ENCODE measurements around the gene PEX7. TPM values are rescaled to one million over a fixed set of nuclear protein-coding genes. Genes with fewer than 3 reads are reported as not detected.

The PEX7 gene
- total and polyA plus RNA-seq, 10 of the 15 experiments (the other 5 are each of a cell fraction or from before 2014, with no cell fraction given) = 0.58 to 12.4 (median 8.8) TPM

DNA sequence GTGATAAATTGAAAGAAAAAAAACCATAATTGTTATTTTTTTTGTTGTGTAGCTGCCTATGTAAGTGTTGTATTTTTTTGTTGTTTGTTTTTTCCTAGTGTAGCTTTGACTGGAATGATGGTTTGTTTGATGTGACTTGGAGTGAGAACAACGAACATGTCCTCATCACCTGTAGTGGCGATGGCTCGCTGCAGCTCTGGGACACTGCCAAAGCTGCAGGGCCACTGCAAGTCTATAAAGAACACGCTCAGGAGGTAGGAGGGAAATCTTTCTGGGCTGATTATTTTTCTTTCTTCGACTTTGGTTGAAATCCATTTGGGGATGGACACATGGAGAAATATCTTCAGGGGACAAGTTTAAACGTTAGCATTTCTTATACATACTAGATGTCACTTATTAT is 3.8 kb downstream of the PEX7 start:
- Histone ChIP-seq H3K79me2 (ENCODE audit: control insufficient read depth, insufficient read depth, low read length) (peaks cover 5% of the 10 kb centered on the region), H2AFZ (ENCODE audit: control insufficient read depth, low read depth, low read length) (no peak overlapping the region), H3K4me1 (ENCODE audit: control insufficient read depth, insufficient read depth, low read length) (no peaks in the 10 kb centered on the region), H3K4me2 (ENCODE audit: control insufficient read depth, insufficient read depth) (no peak overlapping the region), H3K36me3 (ENCODE audit: control insufficient read depth in 2 of 2, insufficient read depth in 2 of 2, low read length in 1 of 2) (no peaks in the 10 kb centered on the region), H4K20me1 (ENCODE audit: control insufficient read depth, insufficient read depth) (no peaks in the 10 kb centered on the region), H3K4me3 (no peak overlapping the region), H3K9me3 (replicated peaks; ENCODE audit: control insufficient read depth, insufficient read depth, low read length) (peaks cover 2% of the 10 kb centered on the region), H3K9ac (ENCODE audit: control insufficient read depth, insufficient read depth, low read length) (no peak overlapping the region), H3K27ac (ENCODE audit: control insufficient read depth, insufficient read depth) (no peak overlapping the region), H3K27me3 (replicated peaks in 1 of 2; ENCODE audit: control insufficient read depth in 2 of 2, insufficient read depth in 2 of 2, low read length in 1 of 2) (no peaks in the 10 kb centered on the region)
- in situ Hi-C loops (cut with MboI) = no loop called here
- RAD21 ChIA-PET (ENCODE audit: unreplicated experiment) = no interaction called here
- DNase-seq (ENCODE audit: low read depth, low spot score) = no peak
- POLR2A ChIA-PET = no interaction called here
- no TSS peak for BruUV-seq (replicated peaks)
- no peak for FAIRE-seq
- ATAC-seq = no peak
- CTCF ChIA-PET = interaction anchor here (1.2 kb wide), 1 partner anchor 1290 kb away, joined by 3 read pairs; no protein-coding TSS in a partner anchor
- intact Hi-C loops (cut with micrococcal nuclease; ENCODE audit: unreplicated experiment) = no loop called here
- SMC1A ChIA-PET (ENCODE audit: uncharacterized antibody, unreplicated experiment) = interaction anchor here (1.2 to 1.4 kb wide), 2 partner anchors 40 to 182 kb away, joined by 3 to 5 read pairs; no protein-coding TSS in a partner anchor
- WGBS (ENCODE audit: insufficient coverage, insufficient replicate concordance, low lambda C conversion rate, missing lambda C conversion rate) = 95% methylated on average over 6 of the region's 6 CpGs
- TF ChIP-seq TARDBP (IDR thresholded peaks at IDR 0.05; ENCODE audit: borderline replicate concordance) (no peak), RB1 (IDR thresholded peaks at IDR 0.05; ENCODE audit: borderline replicate concordance) (no peak), CREB1 (IDR thresholded peaks at IDR 0.05; ENCODE audit: low read depth) (no peak), FOXM1 (IDR thresholded peaks at IDR 0.05; ENCODE audit: low read depth, low read length) (no peak), EGR1 (IDR thresholded peaks at IDR 0.05; ENCODE audit: borderline replicate concordance in 1 of 2, low read depth in 2 of 2, low read length in 2 of 2) (no peak), JUNB (IDR thresholded peaks at IDR 0.05) (no peak)
- TF ChIP-seq, protein P1, sequence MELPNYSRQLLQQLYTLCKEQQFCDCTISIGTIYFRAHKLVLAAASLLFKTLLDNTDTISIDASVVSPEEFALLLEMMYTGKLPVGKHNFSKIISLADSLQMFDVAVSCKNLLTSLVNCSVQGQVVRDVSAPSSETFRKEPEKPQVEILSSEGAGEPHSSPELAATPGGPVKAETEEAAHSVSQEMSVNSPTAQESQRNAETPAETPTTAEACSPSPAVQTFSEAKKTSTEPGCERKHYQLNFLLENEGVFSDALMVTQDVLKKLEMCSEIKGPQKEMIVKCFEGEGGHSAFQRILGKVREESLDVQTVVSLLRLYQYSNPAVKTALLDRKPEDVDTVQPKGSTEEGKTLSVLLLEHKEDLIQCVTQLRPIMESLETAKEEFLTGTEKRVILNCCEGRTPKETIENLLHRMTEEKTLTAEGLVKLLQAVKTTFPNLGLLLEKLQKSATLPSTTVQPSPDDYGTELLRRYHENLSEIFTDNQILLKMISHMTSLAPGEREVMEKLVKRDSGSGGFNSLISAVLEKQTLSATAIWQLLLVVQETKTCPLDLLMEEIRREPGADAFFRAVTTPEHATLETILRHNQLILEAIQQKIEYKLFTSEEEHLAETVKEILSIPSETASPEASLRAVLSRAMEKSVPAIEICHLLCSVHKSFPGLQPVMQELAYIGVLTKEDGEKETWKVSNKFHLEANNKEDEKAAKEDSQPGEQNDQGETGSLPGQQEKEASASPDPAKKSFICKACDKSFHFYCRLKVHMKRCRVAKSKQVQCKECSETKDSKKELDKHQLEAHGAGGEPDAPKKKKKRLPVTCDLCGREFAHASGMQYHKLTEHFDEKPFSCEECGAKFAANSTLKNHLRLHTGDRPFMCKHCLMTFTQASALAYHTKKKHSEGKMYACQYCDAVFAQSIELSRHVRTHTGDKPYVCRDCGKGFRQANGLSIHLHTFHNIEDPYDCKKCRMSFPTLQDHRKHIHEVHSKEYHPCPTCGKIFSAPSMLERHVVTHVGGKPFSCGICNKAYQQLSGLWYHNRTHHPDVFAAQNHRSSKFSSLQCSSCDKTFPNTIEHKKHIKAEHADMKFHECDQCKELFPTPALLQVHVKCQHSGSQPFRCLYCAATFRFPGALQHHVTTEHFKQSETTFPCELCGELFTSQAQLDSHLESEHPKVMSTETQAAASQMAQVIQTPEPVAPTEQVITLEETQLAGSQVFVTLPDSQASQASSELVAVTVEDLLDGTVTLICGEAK (IDR thresholded peaks at IDR 0.05; ENCODE audit: borderline replicate concordance) = no peak
